GM19240 (cell line): ENCODE results near the gene AK3.

ENCODE experiments used
- DNase-seq: peaks from one replicate; pipeline ENCODE4 v3.0.0; 2011; ENCODE audit warnings: low spot score; ENCODE audit not compliant: insufficient read length

Gene AK3

DNA sequence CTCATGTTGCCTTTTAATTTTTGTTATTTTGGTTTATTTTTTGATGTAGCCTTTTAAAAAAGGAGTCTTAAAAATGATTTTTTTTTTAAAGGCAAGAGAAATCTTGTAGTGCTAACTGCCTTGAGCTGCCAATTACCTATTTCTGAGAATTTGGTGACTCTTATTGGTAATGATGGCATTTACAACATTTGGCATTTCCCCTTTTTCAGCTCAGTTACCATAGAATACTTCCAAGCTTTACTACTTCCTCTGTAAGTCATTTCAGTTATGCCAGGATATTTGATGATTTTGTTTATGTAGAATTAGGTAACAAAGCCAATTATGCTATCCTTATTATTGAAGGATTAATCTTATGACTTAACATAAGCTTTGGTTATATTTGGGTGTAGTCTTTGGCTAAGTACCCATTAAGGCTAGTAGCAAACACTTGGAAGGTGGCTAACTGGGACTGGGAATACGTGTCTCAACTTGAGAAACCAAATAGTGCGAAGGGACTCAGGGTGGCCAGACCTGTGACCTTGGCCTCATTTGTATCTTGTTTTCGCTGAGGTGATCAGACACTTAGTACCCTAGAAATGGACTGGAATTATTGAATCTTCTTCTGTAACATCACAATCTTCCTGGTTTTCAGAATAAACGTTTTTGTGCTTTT lies 33.9 kb downstream of the AK3 start:
- DNase-seq, result no peak

- no peak for DNase-seq
Observed at GRCh38 chr9:4706021-4706420, 35.0 kb downstream of the AK3 start.

DNA sequence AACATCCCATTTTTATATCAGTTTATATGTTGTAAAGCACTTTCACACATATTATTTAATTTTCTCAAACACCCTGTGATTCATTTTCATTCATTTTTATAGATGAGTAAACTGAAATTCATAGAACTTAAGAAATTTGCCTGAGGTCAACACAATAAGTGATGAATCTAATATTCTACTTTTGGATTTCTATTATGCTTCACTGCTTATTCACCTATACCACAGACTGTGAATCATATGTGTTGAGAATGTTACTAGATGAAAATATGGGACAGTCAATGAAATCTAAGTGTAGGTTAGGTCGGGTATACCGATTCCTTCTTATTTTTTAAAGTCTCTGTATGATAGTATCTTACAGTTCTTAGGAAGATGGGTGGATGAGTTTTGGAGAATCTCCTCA lies 36.9 kb downstream of the AK3 start:
- DNase-seq, result no peak

- DNase-seq, result no peak
Observed at GRCh38 chr9:4701526-4701925, 39.5 kb downstream of the AK3 start.

GRCh38 chr9:4700932-4701331 lies 40.1 kb downstream of the AK3 start:
- DNase-seq, result no peak

DNA sequence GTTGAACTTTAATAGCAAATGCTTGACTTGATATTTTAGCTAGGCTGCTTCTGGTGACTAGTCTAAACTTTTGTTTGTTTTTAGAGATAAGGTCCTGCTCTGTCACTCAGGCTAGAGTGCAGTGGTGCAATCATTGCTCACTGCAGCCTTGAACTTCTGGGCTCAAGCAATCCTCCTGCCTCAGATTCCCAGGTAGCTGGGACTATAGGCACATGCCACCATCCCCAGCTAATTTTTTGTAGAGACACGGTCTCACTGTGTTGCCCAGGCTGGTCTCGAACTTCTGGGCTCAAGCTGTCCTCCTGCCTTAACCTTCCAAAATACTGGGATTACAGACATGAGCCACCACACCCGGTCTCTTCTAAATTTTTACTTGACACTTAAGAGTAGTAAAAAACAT lies 40.9 kb downstream of the AK3 start:
- DNase-seq, result no peak

DNA sequence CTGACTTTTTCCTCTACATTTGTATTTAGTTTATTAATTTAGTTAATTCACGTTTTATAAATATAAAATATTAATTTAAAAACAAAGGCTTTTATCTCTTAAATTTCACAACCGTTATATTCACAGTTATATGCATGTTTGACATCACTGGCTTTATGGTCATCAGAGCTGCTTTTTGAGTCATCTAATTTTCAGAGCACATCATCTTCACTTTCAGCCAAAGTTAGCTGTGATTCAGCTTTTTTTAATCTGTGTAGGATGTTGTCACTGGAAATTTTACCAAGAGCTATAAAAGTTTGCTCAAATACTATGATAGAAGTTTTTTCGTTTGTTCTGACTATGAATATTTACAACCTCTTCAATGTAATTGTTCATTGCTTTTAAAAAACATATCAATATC lies 49.2 kb downstream of the AK3 start:
- no peak for DNase-seq

GRCh38 chr9:4690144-4690543 lies 50.9 kb downstream of the AK3 start:
- no peak for DNase-seq

DNA sequence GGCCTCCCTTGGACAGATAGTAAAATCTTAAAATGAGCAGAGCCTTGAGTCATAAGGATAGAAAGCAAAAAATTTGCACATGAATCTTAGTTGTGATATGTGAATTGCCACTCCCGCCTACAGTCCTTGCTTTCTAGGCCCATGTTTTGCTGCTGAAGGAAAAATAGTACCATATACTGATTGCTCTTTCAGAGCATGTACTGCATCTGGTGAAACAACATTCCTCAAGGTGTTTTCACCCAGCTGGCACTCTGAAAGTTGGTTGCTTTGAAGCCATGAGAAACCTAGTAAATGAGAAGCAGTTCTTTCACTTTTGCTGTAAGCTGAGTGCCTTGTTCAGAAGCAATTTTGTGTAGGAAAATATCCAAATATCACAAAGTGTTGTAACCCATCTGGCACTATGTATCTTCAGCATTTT lies 51.3 kb downstream of the AK3 start:
- no peak for DNase-seq

DNA sequence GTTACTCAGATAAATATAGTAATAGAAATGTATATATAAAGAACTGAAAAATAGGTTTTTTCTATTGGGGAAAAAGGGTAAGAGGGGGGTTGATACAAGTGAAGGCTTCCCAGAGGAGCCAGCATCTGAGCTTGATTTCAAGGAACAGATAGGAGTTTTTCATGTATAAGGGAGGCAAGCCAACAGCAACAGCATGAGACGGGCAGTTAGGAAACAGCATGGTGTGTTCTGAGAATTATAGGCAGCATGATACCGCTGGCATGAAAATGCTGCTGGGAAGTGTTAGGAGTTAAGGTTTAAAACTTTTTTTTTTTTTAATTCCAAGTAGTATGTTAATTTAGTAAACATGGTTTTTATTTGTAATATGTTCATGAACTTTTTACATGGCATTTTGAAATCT lies 52.0 kb downstream of the AK3 start:
- no peak for DNase-seq

GRCh38 chr9:4686584-4686983 lies 54.4 kb downstream of the AK3 start:
- no peak for DNase-seq

GRCh38 chr9:4686112-4686511 lies 54.9 kb downstream of the AK3 start:
- DNase-seq, result no peak

DNA sequence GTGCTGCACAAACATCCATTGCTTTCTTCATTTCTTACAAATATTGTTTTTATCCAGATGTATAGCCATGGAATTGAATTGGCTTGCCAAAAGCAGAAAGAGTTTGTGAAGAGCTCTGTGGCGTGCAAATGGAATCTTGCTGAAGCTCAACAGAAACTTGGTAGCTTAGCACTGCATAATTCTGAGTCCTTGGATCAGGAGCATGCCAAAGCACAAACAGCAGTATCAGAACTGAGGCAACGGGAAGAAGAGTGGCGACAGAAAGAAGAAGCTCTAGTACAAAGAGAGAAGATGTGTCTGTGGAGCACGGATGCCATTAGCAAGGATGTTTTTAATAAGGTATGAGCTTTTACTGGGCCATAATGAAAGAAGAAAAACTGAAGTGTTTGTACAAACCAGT lies 56.2 kb downstream of the AK3 start:
- no peak for DNase-seq

- no peak for DNase-seq
Observed at GRCh38 chr9:4680750-4681149, 60.3 kb downstream of the AK3 start.

DNA sequence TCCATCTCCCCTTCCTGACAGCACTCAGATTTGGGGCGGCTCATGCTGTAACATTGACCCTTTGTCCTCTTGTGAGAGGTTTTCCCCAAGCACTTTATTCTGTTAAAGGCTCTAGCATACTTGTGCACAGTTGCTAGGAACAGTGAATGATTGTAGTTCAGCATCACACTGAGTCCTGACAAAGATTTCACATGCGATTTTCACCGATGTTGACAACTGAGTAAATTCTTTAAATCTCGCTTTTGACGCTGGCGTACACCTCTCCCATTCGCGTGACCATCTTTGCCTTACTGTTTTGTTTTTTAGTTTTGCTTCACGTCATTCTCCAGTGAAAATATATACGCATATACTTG lies 60.9 kb downstream of the AK3 start:
- no peak for DNase-seq

DNA sequence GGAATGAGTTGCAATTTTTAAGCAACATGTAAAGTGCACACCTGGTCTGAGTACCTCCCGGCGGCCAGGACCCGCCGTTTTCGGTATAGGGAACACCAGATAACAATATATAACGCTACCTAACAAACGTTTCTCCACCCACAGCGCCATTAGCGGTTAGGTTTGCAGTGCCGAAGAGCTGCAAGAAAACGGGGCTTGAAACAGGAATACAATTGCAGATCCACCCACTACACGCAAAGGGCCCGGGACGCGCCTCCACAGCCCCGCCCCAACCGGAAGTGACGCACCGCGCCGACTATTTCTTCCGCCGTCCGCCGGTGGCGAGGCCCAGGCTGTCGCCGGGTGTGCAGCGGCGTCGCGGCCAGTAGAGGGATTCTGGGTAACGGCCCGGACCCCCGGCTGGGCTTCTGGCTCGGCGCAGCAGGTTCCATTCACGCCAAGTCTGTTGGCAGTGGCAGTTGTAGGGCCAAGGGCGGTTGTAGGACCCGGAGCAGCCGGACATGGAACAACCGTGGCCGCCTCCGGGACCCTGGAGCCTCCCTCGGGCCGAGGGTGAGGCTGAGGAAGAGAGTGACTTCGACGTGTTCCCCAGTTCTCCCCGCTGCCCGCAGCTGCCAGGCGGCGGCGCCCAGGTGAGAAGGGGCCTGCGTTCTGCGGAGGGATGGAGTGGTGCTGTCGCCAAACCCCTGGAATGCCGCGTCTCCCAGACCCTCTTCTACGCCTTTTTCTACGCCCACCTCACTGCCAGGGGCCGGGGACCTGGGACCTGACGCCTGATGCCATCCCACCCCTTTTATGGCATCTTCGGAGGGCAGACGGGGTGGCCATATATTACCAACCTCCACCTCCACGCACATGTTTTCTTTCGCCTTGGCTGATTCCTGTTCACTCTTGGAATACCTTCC lies 61.5 kb downstream of the AK3 start, which contains the start of gene CDC37L1:
Gene CDC37L1 (plus strand): TSS at position 302 of the 905 bp plus-strand sequence. CDS start 199 bp downstream, at position 501.
- DNase-seq, result peak; percentile 87

DNA sequence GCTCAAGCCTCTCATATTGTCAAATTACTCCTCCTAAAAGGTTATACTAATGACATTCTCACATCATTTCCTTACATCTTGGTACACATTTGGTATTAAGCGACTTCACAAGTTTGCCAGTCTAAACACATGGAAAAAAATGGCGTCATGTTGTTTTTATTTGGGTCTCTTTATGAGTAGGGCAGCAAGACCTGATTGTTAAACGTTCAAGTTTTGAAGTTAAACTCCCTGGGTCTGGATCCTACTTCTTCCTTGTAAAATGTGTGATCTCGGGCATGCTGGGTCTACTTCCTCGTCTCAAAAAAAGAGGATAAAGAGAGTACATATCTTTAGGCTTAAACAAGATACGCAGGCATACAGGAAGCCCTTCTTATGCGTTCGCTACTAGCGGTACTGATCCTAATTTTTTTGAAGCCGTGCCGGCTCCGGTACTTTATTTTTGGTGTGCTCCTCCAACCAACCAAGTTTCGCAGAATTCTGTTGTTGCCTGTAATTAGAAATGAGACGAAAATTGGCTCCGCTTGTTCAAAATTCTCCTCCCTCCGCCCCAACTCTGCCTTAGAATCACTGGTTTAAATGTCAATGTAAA lies 62.2 kb downstream of the AK3 start:
- DNase-seq, result no peak

GRCh38 chr9:4677392-4677791 lies 63.6 kb downstream of the AK3 start:
- DNase-seq, result no peak

DNA sequence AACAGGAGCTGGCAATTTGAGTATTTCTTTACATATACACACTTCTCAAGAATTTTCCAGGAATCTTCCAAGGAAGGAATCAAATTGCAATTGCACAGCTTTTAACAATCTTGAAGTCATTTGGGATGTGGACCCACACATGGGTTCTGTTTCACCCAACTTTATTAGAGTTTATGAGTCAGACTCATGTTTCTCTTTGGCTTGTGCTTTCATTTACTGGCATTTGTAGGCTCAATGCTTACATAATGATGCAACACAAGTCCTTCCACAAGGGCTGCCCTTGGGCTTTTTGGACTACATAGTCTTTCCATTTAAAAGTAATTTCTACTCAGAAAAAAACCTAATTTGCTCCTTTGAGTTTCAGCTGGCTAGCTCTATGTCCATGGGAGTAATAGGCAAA lies 66.2 kb downstream of the AK3 start:
- DNase-seq, result no peak

DNA sequence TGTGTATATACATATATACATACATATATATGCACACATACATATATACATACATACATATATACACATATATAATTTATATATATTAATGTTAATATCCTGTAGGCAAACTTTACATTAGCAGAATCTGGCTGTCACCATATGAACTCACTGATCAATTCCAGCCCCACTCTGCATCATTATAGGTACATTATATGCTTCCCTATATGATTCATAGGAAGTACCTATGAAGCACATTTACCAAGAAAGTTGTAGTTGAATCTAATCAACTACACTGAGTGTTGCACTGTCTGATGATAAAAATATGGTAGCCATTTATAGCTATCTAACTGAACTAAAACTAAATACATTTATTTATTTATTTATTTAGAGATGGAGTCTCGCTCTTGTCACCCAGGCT lies 69.3 kb downstream of the AK3 start:
- DNase-seq, result no peak

- DNase-seq, result no peak
Observed at GRCh38 chr9:4670591-4670990, 70.4 kb downstream of the AK3 start.

- DNase-seq, result no peak
Observed at GRCh38 chr9:4669890-4670289, 71.1 kb downstream of the AK3 start.

DNA sequence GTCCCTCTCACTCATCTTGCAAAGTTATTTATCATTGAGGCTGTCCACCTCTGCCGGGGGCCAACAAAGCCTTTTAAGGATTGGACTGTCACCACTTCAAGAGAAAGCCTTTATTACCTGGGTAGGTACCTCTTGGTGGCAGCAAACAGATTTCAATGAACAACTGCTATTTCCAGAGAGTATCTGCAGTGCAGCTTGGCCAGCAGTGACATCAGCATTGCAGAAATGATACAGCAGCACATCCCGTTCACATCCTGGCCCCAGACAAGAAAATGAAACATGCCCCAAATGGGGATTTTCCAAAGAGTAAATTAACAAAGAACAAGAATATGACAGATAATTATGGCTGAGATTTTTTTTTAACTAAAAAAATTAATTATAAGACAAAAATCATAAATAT lies 72.4 kb downstream of the AK3 start:
- no peak for DNase-seq
